UCSD-AML1 (cell line): ENCODE results near the gene TRPM3.

Experiments
- DNase-seq: peaks from one replicate; lab custom pipeline; 2025; ENCODE audit not compliant: unreplicated experiment; lab: John Stamatoyannopoulos, UW

Gene TRPM3

GRCh38 chr9:70617033-70617828 lies 504.2 kb downstream of the TRPM3 start:
- no peak for DNase-seq

GRCh38 chr9:70616228-70616990 lies 505.0 kb downstream of the TRPM3 start:
- no peak for DNase-seq

- DNase-seq, result no peak
Observed at GRCh38 chr9:70615464-70616138, 505.8 kb downstream of the TRPM3 start.

GRCh38 chr9:70614786-70615463 lies 506.5 kb downstream of the TRPM3 start:
- DNase-seq, result no peak

- no peak for DNase-seq
Observed at GRCh38 chr9:70613024-70613768, 508.2 kb downstream of the TRPM3 start.

- DNase-seq, result no peak
Observed at GRCh38 chr9:70610287-70610644, 511.2 kb downstream of the TRPM3 start.

- no peak for DNase-seq
Observed at GRCh38 chr9:70609542-70610286, 511.7 kb downstream of the TRPM3 start.

- no peak for DNase-seq
Observed at GRCh38 chr9:70609011-70609410, 512.4 kb downstream of the TRPM3 start.

GRCh38 chr9:70607926-70608325 lies 513.5 kb downstream of the TRPM3 start:
- peak; percentile 38 for DNase-seq

GRCh38 chr9:70607329-70607728 lies 514.1 kb downstream of the TRPM3 start:
- no peak for DNase-seq

- DNase-seq, result no peak
Observed at GRCh38 chr9:70603020-70603411, 518.4 kb downstream of the TRPM3 start.

- peak; percentile 40 for DNase-seq
Observed at GRCh38 chr9:70602321-70603019, 519.0 kb downstream of the TRPM3 start.

- DNase-seq, result no peak
Observed at GRCh38 chr9:70601000-70601951, 520.1 kb downstream of the TRPM3 start.

- DNase-seq, result no peak
Observed at GRCh38 chr9:70600506-70600905, 520.9 kb downstream of the TRPM3 start.

GRCh38 chr9:70597886-70598285 lies 523.5 kb downstream of the TRPM3 start:
- no peak for DNase-seq

- DNase-seq, result no peak
Observed at GRCh38 chr9:70595211-70595610, 526.2 kb downstream of the TRPM3 start.

- no peak for DNase-seq
Observed at GRCh38 chr9:70594386-70594944, 527.0 kb downstream of the TRPM3 start.

GRCh38 chr9:70593241-70593640 lies 528.2 kb downstream of the TRPM3 start:
- no peak for DNase-seq
